ENCODE data around the gene SRSF3. TPM values are rescaled to one million over a fixed set of nuclear protein-coding genes. Genes with fewer than 3 reads are reported as not detected.

SRSF3 gene
- 100 to 1,000 TPM in 3 of 4 donors, 10 to 100 TPM in 1; 98.8 to 239 (median 179) TPM for total RNA-seq

DNA sequence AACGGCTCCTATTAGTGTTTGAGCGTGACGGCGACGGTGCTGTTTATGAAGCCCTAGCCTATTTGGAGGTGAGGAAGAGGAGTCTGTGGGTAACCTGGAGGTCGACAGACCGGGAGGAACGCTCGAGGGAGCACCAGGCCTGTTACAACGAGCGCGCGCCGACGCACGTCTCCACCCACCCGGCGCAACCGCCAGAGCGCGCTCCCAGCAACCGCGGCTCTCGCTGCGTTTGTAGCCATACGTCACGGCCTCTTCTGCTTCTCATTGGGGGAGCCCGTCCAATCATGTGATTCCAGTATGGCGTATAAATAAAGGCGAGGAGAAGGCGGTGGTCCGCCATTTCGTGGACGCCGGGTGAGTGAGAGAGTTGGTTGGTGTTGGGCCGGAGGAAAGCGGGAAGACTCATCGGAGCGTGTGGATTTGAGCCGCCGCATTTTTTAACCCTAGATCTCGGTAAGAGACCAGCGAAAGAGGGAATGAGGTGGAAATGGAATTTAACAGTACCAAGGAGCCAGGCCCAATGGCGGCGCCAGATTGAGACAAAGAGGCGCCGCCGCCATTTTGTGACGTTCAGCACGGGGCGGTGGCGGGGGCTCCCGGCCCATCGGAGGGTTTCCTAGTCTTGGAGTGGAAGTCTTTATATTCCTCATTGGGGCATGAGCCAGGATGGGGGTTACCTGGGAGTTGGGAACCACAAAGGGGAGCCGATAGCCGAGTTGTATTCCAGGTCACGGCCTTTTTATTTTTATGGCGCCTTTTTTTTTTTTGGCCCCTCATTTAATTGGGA lies at the start of gene SRSF3:
Gene SRSF3 (plus strand): TSS at position 334 of the 787 bp plus-strand sequence. CDS start 2,401 bp downstream, outside the sequence.
- peak; percentile 40 to 80 (median 56) for TF ChIP-seq CTCF (IDR thresholded peaks at IDR 0.05)
- TF ChIP-seq POLR2A (IDR thresholded peaks at IDR 0.05) = peak; percentile 95 to 97
- Histone ChIP-seq H3K27me3 (no peaks in the 10 kb centered on the region), H3K9me3 (no peaks in the 10 kb centered on the region), H3K27ac (peak within 1 kb of the TSS; percentile 95 to 100), H3K4me1 (peaks cover 3 to 4% of the 10 kb centered on the region in 2 donors), H3K4me3 (peak within 1 kb of the TSS; percentile 68 to 87), H3K36me3 (no peaks in the 10 kb centered on the region)
- intact Hi-C loops (cut with DNase I; ENCODE audit: low total_unique reads) = no loop called here
- DNase-seq = peak; percentile 96 to 97

DNA sequence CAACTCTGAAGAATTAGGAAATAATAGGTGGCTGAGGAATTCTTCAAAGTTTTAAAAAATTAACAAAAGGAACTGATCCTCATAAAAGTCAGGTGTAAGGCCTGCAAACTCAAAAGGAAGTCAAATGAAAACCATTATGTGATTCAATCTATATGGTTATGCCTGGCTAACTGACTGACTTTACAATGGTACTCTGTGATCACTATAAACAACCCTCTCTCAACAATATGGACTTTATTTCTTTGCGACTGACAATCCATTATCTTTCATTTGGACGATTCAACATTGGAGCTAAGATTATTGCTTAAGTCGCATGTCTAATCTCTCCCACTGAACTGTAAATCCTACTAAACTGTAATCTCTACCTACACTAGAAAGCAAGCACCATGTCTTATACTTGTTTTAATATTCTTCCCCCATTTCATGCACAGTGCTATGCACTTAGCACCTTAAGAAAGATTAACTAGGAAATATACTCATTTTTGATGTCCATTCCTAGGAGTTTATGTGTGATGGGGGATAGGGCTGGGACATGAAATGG lies 48.3 kb upstream of the SRSF3 start:
- intact Hi-C loops (cut with DNase I; ENCODE audit: low total_unique reads) = no loop called here
- Histone ChIP-seq H3K9me3 (no peaks in the 10 kb centered on the region), H3K4me3 (peak overlapping the region; percentile 75 to 88), H3K36me3 (no peaks in the 10 kb centered on the region), H3K4me1 (peaks cover 0 to 4% of the 10 kb centered on the region in 2 donors), H3K27ac (peak overlapping the region; percentile 97), H3K27me3 (no peaks in the 10 kb centered on the region)
- no peak for DNase-seq
- TF ChIP-seq POLR2A (IDR thresholded peaks at IDR 0.05) = no peak
- no peak for TF ChIP-seq CTCF (IDR thresholded peaks at IDR 0.05)

- peaks cover 0 to 4% of the 10 kb centered on the region in 2 donors for H3K4me1 ChIP-seq
- intact Hi-C loops (cut with DNase I; ENCODE audit: low total_unique reads) = no loop called here
- H3K4me3 ChIP-seq = peak overlapping the region; percentile 75 to 88
- no peaks in the 10 kb centered on the region for H3K27me3 ChIP-seq
- H3K9me3 ChIP-seq = no peaks in the 10 kb centered on the region
- H3K27ac ChIP-seq = peak overlapping the region; percentile 97
- peak in 1 of 2 donors; percentile 20 for DNase-seq
- H3K36me3 ChIP-seq = no peaks in the 10 kb centered on the region
- TF ChIP-seq POLR2A (IDR thresholded peaks at IDR 0.05) = peak in 1 of 2 donors; percentile 17
- no peak for TF ChIP-seq CTCF (IDR thresholded peaks at IDR 0.05)
Observed at GRCh38 chr6:36546308-36546919, 47.7 kb upstream of the SRSF3 start.

- Histone ChIP-seq H3K27me3 (no peaks in the 10 kb centered on the region), H3K9me3 (no peaks in the 10 kb centered on the region), H3K27ac (peak within 1 kb of the TSS; percentile 97), H3K4me3 (peak within 1 kb of the TSS; percentile 75 to 88), H3K36me3 (no peaks in the 10 kb centered on the region), H3K4me1 (peaks cover 0 to 4% of the 10 kb centered on the region in 2 donors)
- DNase-seq = peak; percentile 93 to 96
- TF ChIP-seq POLR2A (IDR thresholded peaks at IDR 0.05) = peak; percentile 98 to 99
- TF ChIP-seq CTCF (IDR thresholded peaks at IDR 0.05) = peak in 1 of 4 experiments; percentile 21
- intact Hi-C loops (cut with DNase I; ENCODE audit: low total_unique reads) = no loop called here
Observed at GRCh38 chr6:36546920-36547645, 47.1 kb upstream of the SRSF3 start, which contains the start of gene STK38. STK38 (minus strand) TSS chr6:36547479; CDS start chr6:36540202, 7,277 bp downstream.

Data from uterus (tissue), 4 donors.